ENCODE measurements around the gene SCAPER. TPM values are rescaled to one million over a fixed set of nuclear protein-coding genes. Genes with fewer than 3 reads are reported as not detected.

Gene SCAPER
- total and polyA plus RNA-seq, 8 donors: 4.9 to 136 (median 18.2) TPM

DNA sequence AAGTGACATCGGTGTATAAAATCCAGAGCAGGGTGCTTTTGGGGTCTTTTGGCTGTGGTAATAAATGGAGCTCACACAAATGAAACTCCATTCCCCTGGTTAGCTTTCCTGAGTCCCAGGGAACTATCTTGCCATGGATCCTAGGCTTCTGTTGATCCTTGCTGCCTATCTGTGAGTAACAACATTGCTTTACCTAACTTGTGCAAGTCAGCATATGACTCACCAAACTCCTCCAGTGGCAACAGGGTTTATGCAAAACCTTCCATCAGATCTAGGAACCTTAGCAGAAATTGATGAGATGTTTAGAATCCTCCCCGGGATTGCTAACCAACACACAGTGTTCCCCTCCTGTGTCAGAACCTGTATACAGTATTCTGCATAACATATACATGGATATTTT, 105.4 kb downstream of the SCAPER start:
- DNase-seq: no peak
- TF ChIP-seq CTCF (IDR thresholded peaks at IDR 0.05): no peak
- TF ChIP-seq EP300 (IDR thresholded peaks at IDR 0.05): no peak
- no peak for TF ChIP-seq POLR2AphosphoS5 (IDR thresholded peaks at IDR 0.05)
- TF ChIP-seq POLR2A (IDR thresholded peaks at IDR 0.05): no peak
- Histone ChIP-seq H3K36me3 (peaks cover 0 to 45% (median 38%) of the 10 kb centered on the region in 4 donors), H3K27ac (no peak overlapping the region), H3K4me1 (no peaks in the 10 kb centered on the region), H3K27me3 (no peaks in the 10 kb centered on the region), H3K9me3 (no peaks in the 10 kb centered on the region), H3K4me3 (no peak overlapping the region)
- WGBS, 5 donors: 73 to 98% (median 95%) methylated on average over 2 of the region's 2 CpGs
- intact Hi-C loops (cut with DNase I; ENCODE audit: low total_unique reads): no loop called here

DNA sequence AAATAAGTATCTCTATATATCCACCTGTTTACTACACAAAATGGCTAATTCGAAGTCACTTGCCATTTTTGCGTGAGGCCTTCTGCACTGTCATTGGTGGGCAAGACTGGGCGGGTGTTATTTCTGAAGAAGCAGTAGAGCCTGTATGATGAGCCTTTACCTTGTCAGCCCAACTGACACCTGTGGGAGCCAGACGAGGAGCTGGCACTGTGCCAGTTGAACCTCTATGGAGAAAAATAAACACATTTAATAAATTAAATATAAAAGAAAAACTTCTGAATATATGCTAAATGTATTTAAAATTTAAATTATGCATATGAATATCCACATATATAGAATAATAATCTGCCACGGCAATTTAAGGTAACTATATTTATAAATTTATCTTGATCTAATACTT, 109.9 kb downstream of the SCAPER start:
- DNase-seq: no peak
- H3K4me1 ChIP-seq: no peaks in the 10 kb centered on the region
- no peak overlapping the region for H3K27ac ChIP-seq
- peaks cover 0 to 6% (median 0%) of the 10 kb centered on the region in 4 donors for H3K9me3 ChIP-seq
- H3K4me3 ChIP-seq: no peak overlapping the region
- H3K27me3 ChIP-seq: no peaks in the 10 kb centered on the region
- WGBS, 5 donors: 80 to 84% (median 84%) methylated on average over 5 of the region's 5 CpGs
- intact Hi-C loops (cut with DNase I; ENCODE audit: low total_unique reads): no loop called here
- peaks cover 9 to 59% (median 56%) of the 10 kb centered on the region in 4 donors for H3K36me3 ChIP-seq
- TF ChIP-seq CTCF (IDR thresholded peaks at IDR 0.05) (no peak), POLR2A (IDR thresholded peaks at IDR 0.05) (no peak), EP300 (IDR thresholded peaks at IDR 0.05) (no peak)

DNA sequence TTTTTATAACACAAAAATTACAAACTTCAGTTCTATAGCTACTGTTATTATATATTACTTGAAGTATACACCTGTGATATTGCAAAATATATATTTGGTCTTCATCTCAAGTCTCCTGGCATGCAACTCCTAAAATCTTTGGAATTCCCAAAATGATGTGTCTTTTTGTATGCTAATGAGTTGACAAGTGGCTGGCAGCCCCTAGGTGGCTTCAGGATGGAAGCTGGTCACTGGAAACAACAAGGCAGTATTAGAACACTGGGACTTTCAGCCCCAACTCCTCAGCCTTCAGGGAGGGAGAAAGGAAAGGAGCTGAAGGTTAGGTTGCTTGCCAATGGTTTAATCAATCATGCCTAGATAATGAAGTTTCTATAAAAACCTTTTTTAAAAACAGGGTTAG, 112.0 kb downstream of the SCAPER start:
- no peak for DNase-seq
- no peak overlapping the region for H3K27ac ChIP-seq
- TF ChIP-seq CTCF (IDR thresholded peaks at IDR 0.05): no peak
- no peak for TF ChIP-seq POLR2AphosphoS5 (IDR thresholded peaks at IDR 0.05)
- no peak for TF ChIP-seq EP300 (IDR thresholded peaks at IDR 0.05)
- no peak for TF ChIP-seq POLR2A (IDR thresholded peaks at IDR 0.05)
- intact Hi-C loops (cut with DNase I; ENCODE audit: low total_unique reads): no loop called here
- no peaks in the 10 kb centered on the region for H3K27me3 ChIP-seq
- no peaks in the 10 kb centered on the region for H3K4me1 ChIP-seq
- peaks cover 0 to 6% (median 0%) of the 10 kb centered on the region in 4 donors for H3K9me3 ChIP-seq
- no peak overlapping the region for H3K4me3 ChIP-seq
- peaks cover 9 to 55% (median 46%) of the 10 kb centered on the region in 4 donors for H3K36me3 ChIP-seq

- Histone ChIP-seq H3K4me1 (no peaks in the 10 kb centered on the region), H3K27ac (no peak overlapping the region), H3K36me3 (peaks cover 9 to 55% (median 46%) of the 10 kb centered on the region in 4 donors), H3K9me3 (peaks cover 0 to 6% (median 0%) of the 10 kb centered on the region in 4 donors), H3K27me3 (no peaks in the 10 kb centered on the region), H3K4me3 (no peak overlapping the region)
- TF ChIP-seq EP300 (IDR thresholded peaks at IDR 0.05) (no peak), CTCF (IDR thresholded peaks at IDR 0.05) (no peak), POLR2A (IDR thresholded peaks at IDR 0.05) (no peak), POLR2AphosphoS5 (IDR thresholded peaks at IDR 0.05) (no peak)
- intact Hi-C loops (cut with DNase I; ENCODE audit: low total_unique reads): no loop called here
- WGBS, 5 donors: 84 to 97% (median 88%) methylated on average over 2 of the region's 2 CpGs
- DNase-seq: no peak
Measured at GRCh38 chr15:76791511-76791910, 113.6 kb downstream of the SCAPER start.
